Measurements from ENCODE around the gene GBP2.

- TF ChIP-seq CREB1 (IDR thresholded peaks at IDR 0.05) (no peak), CREB1 (CRISPR knock-in tag; IDR thresholded peaks at IDR 0.05) (no peak), NR4A1 (CRISPR knock-in tag; IDR thresholded peaks at IDR 0.05) (no peak), NR4A1 (tag; IDR thresholded peaks at IDR 0.05) (no peak), ZNF785 (CRISPR knock-in tag; IDR thresholded peaks at IDR 0.05) (no peak), SMARCA4 (IDR thresholded peaks at IDR 0.05) (no peak), ZBTB17 (CRISPR knock-in tag; IDR thresholded peaks at IDR 0.05) (no peak)
Measured at GRCh38 chr1:89171067-89171438, 45.1 kb upstream of the GBP2 start.

All from K562 (cell line).